GM12878 (cell line): Measurements from ENCODE around the gene DDRGK1.
"Not testable (repeated sequence)": the region's sequence is repeated elsewhere in the genome, so short reads cannot be mapped to it uniquely, and the experiment has no call there.

Experiments used
- BMI1 ChIP-seq: fragments of 450-650 bp; IDR thresholded peaks from 2 replicates; pipeline ENCODE4 v1.6.1; 2016; ENCODE audit warnings: mild to moderate bottlenecking, moderate library complexity, borderline replicate concordance
- DPF2 ChIP-seq: fragments of 450-650 bp; IDR thresholded peaks from 2 replicates; pipeline ENCODE4 v1.6.1; 2017; ENCODE audit warnings: mild to moderate bottlenecking
- GABPA ChIP-seq: IDR thresholded peaks from 2 replicates; pipeline ENCODE4 v1.6.1; 2014; ENCODE audit warnings: antibody characterized with exemption, low read depth, mild to moderate bottlenecking, inconsistent platforms
- IKZF1 ChIP-seq: fragments of 450-650 bp; conservative IDR thresholded peaks from 2 replicates; pipeline ENCODE4 v1.6.1; 2017; ENCODE audit warnings: antibody characterized with exemption, mild to moderate bottlenecking
- MXI1 ChIP-seq: fragments of 150-350 bp; IDR thresholded peaks from 2 replicates; pipeline ENCODE4 v1.6.1; 2011; ENCODE audit warnings: low read depth, mild to moderate bottlenecking, inconsistent platforms, low read length, improper control_type of control experiment
- NBN ChIP-seq: fragments of 450-650 bp; IDR thresholded peaks from 2 replicates; pipeline ENCODE4 v1.6.1; 2016
- POLR2AphosphoS5 ChIP-seq: IDR thresholded peaks from 2 replicates; pipeline ENCODE4 v1.6.1; 2011; ENCODE audit warnings: mild to moderate bottlenecking, low read length, inconsistent platforms
- YY1 ChIP-seq: IDR thresholded peaks from 2 replicates; pipeline ENCODE4 v1.6.1; 2011; ENCODE audit warnings: low read depth, mild to moderate bottlenecking, low read length
- ZSCAN29 ChIP-seq: fragments of 450-650 bp; IDR thresholded peaks from 2 replicates; pipeline ENCODE4 v1.6.1; 2017; ENCODE audit warnings: mild to moderate bottlenecking, moderate library complexity
- TF ChIP-seq, protein P1 (sequence below): fragments of 450-650 bp; formaldehyde crosslinking; IDR thresholded peaks from 2 replicates; pipeline ENCODE4 v1.4.0; 2020; ENCODE audit warnings: mild to moderate bottlenecking, moderate library complexity
- TF ChIP-seq, protein P2 (sequence below), 3 experiments: IDR thresholded peaks in 2 of 3; conservative IDR thresholded peaks in 1 of 3; 2 replicates each; pipeline ENCODE4 v1.5.1; 2011; ENCODE audit warnings: low read depth in 3 of 3, low read length in 3 of 3, mild to moderate bottlenecking in 3 of 3, control low read depth in 2 of 3, moderate library complexity in 2 of 3, inconsistent platforms in 1 of 3, mixed read lengths in 1 of 3; ENCODE audit not compliant: control insufficient read depth in 2 of 3, insufficient read depth in 1 of 3; ENCODE audit errors: extremely low read depth in 1 of 3
- TF ChIP-seq, protein P3 (sequence below): IDR thresholded peaks from 2 replicates; pipeline ENCODE4 v1.6.1; 2011; ENCODE audit warnings: borderline replicate concordance, low read depth, mild to moderate bottlenecking, moderate library complexity, mixed read lengths, low read length; ENCODE audit not compliant: insufficient read depth; ENCODE audit errors: extremely low read length

DNA sequence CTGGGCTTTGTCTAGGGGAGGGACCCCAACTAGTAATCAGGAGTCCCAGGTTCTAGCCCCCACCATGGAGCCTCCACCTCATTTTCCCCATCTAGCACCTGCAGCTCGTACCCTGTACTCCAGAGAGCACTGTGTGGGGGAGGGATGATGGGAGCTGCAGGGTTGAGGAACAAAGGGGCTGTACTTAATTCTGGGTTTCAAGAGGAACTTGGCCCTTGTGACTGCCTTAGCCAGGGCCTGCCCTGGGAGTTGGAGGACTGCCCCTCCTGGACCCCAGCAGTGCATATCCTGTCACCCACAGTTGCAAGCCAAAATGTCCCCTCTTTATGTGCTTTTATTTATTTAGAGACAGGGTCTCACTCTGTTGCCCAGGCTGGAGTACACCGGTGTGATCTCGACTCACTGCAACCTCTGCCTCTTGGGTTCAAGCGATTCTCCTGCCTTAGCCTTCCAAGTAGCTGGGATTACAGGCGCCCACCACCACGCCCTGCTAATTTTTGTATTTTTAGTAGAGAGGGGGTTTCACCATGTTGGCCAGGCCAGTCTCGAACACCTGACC, 11.0 kb upstream of the DDRGK1 start:
- not testable (repeated sequence) for TF ChIP-seq NBN, ZSCAN29, DPF2, POLR2AphosphoS5, IKZF1, BMI1, MXI1, YY1, GABPA
- TF ChIP-seq, protein P1, sequence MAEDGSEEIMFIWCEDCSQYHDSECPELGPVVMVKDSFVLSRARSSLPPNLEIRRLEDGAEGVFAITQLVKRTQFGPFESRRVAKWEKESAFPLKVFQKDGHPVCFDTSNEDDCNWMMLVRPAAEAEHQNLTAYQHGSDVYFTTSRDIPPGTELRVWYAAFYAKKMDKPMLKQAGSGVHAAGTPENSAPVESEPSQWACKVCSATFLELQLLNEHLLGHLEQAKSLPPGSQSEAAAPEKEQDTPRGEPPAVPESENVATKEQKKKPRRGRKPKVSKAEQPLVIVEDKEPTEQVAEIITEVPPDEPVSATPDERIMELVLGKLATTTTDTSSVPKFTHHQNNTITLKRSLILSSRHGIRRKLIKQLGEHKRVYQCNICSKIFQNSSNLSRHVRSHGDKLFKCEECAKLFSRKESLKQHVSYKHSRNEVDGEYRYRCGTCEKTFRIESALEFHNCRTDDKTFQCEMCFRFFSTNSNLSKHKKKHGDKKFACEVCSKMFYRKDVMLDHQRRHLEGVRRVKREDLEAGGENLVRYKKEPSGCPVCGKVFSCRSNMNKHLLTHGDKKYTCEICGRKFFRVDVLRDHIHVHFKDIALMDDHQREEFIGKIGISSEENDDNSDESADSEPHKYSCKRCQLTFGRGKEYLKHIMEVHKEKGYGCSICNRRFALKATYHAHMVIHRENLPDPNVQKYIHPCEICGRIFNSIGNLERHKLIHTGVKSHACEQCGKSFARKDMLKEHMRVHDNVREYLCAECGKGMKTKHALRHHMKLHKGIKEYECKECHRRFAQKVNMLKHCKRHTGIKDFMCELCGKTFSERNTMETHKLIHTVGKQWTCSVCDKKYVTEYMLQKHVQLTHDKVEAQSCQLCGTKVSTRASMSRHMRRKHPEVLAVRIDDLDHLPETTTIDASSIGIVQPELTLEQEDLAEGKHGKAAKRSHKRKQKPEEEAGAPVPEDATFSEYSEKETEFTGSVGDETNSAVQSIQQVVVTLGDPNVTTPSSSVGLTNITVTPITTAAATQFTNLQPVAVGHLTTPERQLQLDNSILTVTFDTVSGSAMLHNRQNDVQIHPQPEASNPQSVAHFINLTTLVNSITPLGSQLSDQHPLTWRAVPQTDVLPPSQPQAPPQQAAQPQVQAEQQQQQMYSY (CRISPR knock-in tag): not testable (repeated sequence)
- TF ChIP-seq, protein P2, sequence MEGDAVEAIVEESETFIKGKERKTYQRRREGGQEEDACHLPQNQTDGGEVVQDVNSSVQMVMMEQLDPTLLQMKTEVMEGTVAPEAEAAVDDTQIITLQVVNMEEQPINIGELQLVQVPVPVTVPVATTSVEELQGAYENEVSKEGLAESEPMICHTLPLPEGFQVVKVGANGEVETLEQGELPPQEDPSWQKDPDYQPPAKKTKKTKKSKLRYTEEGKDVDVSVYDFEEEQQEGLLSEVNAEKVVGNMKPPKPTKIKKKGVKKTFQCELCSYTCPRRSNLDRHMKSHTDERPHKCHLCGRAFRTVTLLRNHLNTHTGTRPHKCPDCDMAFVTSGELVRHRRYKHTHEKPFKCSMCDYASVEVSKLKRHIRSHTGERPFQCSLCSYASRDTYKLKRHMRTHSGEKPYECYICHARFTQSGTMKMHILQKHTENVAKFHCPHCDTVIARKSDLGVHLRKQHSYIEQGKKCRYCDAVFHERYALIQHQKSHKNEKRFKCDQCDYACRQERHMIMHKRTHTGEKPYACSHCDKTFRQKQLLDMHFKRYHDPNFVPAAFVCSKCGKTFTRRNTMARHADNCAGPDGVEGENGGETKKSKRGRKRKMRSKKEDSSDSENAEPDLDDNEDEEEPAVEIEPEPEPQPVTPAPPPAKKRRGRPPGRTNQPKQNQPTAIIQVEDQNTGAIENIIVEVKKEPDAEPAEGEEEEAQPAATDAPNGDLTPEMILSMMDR (IDR thresholded peaks at IDR 0.05 in 2 of 3, conservative IDR thresholded peaks at IDR 0.05 in 1 of 3; ENCODE audit: control insufficient read depth in 2 of 3, extremely low read depth in 1 of 3, insufficient read depth in 1 of 3, low read depth in 3 of 3, low read length in 3 of 3): not testable (repeated sequence)
- TF ChIP-seq, protein P3, sequence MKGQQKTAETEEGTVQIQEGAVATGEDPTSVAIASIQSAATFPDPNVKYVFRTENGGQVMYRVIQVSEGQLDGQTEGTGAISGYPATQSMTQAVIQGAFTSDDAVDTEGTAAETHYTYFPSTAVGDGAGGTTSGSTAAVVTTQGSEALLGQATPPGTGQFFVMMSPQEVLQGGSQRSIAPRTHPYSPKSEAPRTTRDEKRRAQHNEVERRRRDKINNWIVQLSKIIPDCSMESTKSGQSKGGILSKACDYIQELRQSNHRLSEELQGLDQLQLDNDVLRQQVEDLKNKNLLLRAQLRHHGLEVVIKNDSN: not testable (repeated sequence)
